Epithelial cell of esophagus (primary cell): Measurements from ENCODE around the gene WDR64.
"Not testable (repeated sequence)": the region's sequence is repeated elsewhere in the genome, so short reads cannot be mapped to it uniquely, and the experiment has no call there.

ENCODE experiments used
- DNase-seq: peaks from one replicate; pipeline ENCODE4 v3.0.0; 2010; ENCODE audit warnings: low read depth
- H3K4me3 ChIP-seq: 2 replicates; pipeline ENCODE4 v1.5.1; 2011; ENCODE audit warnings: mild to moderate bottlenecking, low read length, control low read depth
- TF ChIP-seq, protein P1 (sequence below): IDR thresholded peaks from 2 replicates; pipeline ENCODE4 v1.5.1; 2011; ENCODE audit warnings: low read depth, mild to moderate bottlenecking, low read length, control low read depth, inconsistent platforms; ENCODE audit not compliant: insufficient read depth; ENCODE audit errors: missing control alignments

Gene WDR64

DNA sequence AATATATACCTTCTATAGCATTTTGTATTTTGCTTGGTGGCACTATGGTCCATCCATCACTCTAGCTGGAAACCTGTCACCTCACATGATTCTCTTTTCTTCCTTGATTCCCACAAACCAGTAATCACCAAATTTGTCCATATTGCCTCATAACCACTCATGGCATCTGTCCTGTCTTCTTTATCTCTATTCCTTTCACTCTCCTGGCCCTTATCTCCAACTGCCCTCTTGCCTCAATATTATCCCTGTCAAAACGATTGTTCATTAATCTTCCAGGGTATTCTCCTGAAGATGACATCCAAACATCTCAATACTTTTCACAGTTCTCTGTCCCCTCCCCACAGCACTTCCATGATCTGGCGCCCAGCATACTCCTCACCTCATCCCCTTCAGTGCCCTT, 46.1 kb downstream of the WDR64 start:
- TF ChIP-seq, protein P1, sequence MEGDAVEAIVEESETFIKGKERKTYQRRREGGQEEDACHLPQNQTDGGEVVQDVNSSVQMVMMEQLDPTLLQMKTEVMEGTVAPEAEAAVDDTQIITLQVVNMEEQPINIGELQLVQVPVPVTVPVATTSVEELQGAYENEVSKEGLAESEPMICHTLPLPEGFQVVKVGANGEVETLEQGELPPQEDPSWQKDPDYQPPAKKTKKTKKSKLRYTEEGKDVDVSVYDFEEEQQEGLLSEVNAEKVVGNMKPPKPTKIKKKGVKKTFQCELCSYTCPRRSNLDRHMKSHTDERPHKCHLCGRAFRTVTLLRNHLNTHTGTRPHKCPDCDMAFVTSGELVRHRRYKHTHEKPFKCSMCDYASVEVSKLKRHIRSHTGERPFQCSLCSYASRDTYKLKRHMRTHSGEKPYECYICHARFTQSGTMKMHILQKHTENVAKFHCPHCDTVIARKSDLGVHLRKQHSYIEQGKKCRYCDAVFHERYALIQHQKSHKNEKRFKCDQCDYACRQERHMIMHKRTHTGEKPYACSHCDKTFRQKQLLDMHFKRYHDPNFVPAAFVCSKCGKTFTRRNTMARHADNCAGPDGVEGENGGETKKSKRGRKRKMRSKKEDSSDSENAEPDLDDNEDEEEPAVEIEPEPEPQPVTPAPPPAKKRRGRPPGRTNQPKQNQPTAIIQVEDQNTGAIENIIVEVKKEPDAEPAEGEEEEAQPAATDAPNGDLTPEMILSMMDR: no peak
- DNase-seq: no peak
- H3K4me3 ChIP-seq: no peak overlapping the region

DNA sequence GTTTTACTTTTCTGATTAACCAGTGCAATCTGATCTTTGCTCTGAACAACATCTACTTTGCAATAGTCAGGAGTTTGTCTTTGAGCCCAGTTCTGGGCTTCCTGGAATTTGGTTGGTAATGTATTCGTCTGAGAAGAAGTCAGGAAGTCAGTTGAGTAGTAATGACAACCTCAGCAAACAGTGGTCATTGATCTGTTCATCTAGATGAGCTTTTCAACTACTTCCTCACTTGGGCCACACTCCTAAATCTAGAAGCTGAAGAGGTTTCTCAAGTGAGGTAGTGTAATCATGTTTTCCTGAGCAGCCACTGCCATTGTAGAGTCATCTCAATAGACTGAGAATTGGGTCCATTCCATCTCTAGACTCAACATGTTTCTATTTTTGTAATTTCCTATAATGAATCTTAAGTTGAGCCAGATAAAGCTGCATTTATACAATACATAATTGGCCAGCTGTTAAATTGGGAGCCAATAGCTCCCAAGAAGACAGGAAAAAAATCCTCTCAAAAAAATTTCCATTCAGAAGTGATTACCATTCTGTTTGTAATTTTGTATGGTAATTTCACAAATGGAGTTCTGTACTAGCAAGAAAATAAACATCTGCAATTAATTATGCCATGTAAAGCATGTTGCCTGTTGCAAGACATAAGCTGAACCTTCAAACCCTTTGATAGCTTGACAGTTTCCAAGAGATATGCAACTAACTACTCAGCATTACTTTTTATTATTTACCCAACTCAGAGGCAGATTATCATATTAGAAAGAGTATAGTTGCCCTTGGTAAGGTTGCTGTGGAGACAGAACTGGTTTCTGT, 49.6 kb downstream of the WDR64 start:
- TF ChIP-seq, protein P1: no peak
- DNase-seq: no peak

GRCh38 chr1:241702442-241703373, 50.6 kb downstream of the WDR64 start:
- no peak overlapping the region for H3K4me3 ChIP-seq
- TF ChIP-seq, protein P1: no peak
- peak; percentile 92 for DNase-seq

More for the DNA sequence above, 49.6 kb downstream of the WDR64 start:
- H3K4me3 ChIP-seq: no peak overlapping the region

- DNase-seq, H3K4me3 ChIP-seq: not testable (repeated sequence)
These were observed 51.7 kb downstream of the WDR64 start for GRCh38 chr1:241703739-241704138.

DNA sequence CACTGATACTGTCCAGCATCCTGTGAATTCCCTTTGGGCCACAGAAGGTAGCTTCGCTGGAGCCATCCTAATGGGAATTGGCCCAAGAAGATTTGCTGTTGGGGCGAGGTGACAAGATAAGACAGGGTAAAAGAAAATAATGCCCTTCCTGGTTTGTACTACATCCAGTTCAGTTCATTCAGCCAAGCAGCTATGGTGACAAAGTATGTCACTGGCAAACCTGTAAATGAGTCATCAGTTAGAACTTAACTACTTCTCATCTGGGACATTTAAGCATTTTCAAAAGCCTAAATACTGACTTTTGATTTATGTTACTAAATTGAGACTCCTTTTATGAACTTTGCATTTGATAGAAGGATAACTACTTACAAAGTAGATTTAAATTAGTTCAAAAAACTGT, 54.2 kb downstream of the WDR64 start:
- TF ChIP-seq, protein P1: no peak
- no peak overlapping the region for H3K4me3 ChIP-seq
- DNase-seq: peak; percentile 47

DNA sequence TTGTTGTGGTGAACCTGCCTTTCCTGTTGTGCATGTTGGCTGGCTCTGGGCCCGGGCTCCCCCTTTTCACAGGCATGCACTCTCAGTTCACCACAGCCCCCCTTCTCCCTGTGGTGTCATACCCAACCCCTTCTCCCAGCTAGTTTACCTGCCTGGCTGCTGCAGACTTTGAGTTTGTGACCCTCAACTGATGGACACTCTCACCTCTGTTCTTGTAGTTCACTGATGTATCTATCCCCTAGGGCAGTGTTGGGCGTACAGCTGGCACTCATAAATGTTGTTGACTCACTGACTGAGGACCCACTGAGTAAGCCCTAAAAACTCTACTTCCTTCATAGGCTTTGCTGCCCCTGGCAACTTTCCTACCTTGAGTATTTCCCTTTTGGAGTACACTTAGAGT, 54.9 kb downstream of the WDR64 start:
- DNase-seq: peak; percentile 97
- TF ChIP-seq, protein P1: no peak
- no peak overlapping the region for H3K4me3 ChIP-seq

GRCh38 chr1:241707442-241707841, 55.4 kb downstream of the WDR64 start:
- no peak overlapping the region for H3K4me3 ChIP-seq
- TF ChIP-seq, protein P1: no peak
- DNase-seq: no peak
